ENCODE measurements around the gene ALK. TPM values are rescaled to one million over a fixed set of nuclear protein-coding genes. Genes with fewer than 3 reads are reported as not detected.

The ALK gene
- total RNA-seq, 1 donor from 2014 or later: 1.1 TPM

DNA sequence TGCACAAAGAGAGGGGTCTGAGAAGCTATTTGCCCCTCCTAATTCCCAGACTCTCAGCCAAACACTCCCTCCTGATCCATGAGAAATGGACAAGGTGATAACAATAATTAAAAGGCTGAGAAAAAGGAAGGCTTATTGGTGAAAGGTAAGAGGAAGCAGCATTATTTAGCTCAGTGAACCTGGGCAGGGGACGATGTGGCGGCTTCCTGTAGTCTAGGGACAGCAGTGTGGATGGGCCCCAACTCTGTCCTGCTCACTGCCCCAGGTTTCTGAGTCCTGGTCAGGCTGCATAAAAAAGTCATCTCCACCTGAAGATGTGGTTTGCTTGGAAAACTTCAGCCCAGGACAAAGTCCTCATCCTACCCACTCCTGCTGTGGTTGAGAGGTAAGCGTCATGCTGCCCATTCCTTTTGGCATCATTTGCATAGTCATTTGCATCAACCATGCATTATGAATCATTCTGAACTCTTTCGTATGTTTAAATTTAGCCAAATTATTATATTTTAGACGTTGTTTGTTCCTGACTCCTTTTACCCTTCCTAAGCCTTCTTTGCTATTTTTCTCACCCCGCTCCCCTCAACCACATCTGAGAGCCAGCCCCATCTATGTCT lies 679.3 kb downstream of the ALK start:
- ATAC-seq: no peak
- DNase-seq: no peak
- no peak overlapping the region for H3K27ac ChIP-seq
- no peaks in the 10 kb centered on the region for H3K4me1 ChIP-seq
- H3K27me3 ChIP-seq (ENCODE audit: low read depth): peaks cover 13% of the 10 kb centered on the region
- TF ChIP-seq, protein P1, sequence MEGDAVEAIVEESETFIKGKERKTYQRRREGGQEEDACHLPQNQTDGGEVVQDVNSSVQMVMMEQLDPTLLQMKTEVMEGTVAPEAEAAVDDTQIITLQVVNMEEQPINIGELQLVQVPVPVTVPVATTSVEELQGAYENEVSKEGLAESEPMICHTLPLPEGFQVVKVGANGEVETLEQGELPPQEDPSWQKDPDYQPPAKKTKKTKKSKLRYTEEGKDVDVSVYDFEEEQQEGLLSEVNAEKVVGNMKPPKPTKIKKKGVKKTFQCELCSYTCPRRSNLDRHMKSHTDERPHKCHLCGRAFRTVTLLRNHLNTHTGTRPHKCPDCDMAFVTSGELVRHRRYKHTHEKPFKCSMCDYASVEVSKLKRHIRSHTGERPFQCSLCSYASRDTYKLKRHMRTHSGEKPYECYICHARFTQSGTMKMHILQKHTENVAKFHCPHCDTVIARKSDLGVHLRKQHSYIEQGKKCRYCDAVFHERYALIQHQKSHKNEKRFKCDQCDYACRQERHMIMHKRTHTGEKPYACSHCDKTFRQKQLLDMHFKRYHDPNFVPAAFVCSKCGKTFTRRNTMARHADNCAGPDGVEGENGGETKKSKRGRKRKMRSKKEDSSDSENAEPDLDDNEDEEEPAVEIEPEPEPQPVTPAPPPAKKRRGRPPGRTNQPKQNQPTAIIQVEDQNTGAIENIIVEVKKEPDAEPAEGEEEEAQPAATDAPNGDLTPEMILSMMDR (IDR thresholded peaks at IDR 0.05): no peak
- no peak overlapping the region for H3K4me3 ChIP-seq
- H3K36me3 ChIP-seq: no peaks in the 10 kb centered on the region
- H3K9me3 ChIP-seq: no peaks in the 10 kb centered on the region
- intact Hi-C loops (cut with DNase I): no loop called here

DNA sequence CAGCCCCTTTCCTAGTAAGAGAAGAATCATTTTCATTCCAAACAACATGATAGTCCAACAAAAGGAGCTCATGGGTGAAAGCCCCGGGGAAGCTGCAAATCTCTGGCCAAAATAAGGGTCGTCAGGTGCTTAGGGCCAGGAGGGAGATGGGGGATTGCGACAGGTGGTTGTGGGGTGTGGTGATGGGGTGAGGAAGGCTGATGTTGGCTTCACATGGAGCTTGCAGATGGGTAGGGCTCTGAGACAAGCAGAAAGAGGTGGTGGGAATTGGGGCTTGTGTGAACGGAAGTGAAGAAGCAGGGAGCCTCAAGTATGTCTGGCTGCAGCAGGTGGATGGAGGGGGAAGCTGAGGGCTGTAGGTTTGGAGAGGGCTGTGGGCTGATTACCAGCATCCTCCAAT lies 680.0 kb downstream of the ALK start:
- Histone ChIP-seq H3K4me1 (no peaks in the 10 kb centered on the region), H3K36me3 (no peaks in the 10 kb centered on the region), H3K4me3 (no peak overlapping the region), H3K27me3 (ENCODE audit: low read depth) (peaks cover 13% of the 10 kb centered on the region), H3K9me3 (no peaks in the 10 kb centered on the region), H3K27ac (no peak overlapping the region)
- ATAC-seq: no peak
- TF ChIP-seq, protein P1 (IDR thresholded peaks at IDR 0.05): no peak
- DNase-seq: no peak
- intact Hi-C loops (cut with DNase I): no loop called here

DNA sequence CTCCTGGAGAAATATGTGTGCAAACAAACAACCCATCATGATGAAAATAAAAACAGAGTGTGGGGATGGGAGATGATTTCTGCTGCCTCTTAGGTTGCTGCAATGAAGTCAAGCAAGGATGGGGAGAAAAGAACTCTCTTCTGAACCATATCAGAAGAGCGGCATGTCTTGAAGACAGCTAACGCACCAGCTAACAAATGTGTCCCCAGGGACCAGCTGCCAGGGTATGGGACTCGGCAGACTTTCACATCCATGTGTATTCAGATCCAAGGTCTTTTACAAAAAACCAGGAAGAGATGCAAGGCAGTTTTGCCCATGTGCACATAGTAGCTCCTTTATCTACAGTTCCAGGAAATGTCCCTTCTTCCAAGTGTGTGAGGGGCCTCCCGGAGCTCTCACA lies 680.8 kb downstream of the ALK start:
- intact Hi-C loops (cut with DNase I): no loop called here
- Histone ChIP-seq H3K4me1 (no peaks in the 10 kb centered on the region), H3K27me3 (ENCODE audit: low read depth) (peaks cover 13% of the 10 kb centered on the region), H3K27ac (no peak overlapping the region), H3K4me3 (no peak overlapping the region), H3K36me3 (no peaks in the 10 kb centered on the region), H3K9me3 (no peaks in the 10 kb centered on the region)
- no peak for DNase-seq
- ATAC-seq: no peak
- TF ChIP-seq, protein P1 (IDR thresholded peaks at IDR 0.05): no peak

DNA sequence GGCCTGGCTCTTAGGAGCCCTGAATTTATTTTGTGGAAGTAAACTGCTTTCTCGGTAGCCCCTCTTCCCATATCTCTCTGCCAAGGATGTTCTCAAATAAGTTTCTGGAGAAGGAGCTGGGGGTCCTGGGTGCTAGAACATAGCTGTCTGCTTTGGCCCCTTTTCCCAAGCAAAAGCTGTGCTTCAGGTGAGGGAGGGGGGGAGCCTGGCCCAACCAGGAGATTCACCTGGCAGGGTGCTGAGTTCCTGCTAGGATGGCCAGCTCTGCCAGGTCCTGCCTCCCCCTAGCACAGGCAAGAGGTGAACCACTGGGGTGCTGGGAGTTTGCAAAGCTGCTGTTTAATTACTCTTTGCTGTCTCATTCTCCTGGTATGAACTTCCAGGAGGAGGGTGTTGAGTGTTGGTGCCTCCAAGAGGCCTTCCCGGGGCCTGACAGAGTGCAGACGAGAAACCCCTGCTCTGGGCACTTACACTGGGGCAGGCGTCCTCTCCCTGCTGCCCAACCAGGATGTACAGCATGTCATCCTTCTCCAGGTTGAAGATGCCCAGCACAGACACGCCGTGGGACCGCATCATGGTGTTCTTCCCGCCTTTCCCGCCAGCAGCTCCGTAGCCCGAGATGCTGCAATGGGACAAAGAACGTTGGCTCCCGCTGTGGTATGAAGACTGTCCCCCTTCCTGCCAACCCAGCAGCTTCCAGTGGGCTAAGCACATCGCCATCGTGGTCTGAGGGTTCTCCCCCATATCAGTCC lies 682.0 kb downstream of the ALK start:
- no peak for ATAC-seq
- intact Hi-C loops (cut with DNase I): no loop called here
- H3K9me3 ChIP-seq: no peaks in the 10 kb centered on the region

DNA sequence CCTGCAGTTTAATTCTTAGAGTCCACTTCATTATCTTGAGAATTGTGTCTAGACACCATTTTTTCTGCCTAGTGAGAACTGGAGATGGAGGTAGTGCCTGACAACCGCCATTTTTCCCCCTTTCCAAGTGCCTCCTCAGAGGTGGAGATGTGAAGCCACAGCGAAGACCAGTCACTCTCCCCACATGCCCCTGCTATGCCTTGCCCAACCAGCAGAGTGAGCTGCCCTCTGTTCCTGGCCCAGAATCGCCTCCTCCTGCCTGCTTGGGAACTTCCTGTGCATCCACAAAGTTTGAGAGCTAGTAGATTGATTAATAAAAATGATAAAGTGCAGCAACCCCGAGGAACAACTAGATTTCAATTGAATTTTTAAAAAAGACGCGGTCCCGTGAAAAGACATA lies 682.9 kb downstream of the ALK start:
- H3K4me1 ChIP-seq: no peaks in the 10 kb centered on the region
- DNase-seq (no peak), ATAC-seq (no peak)
- peaks cover 17% of the 10 kb centered on the region for H3K27me3 ChIP-seq (ENCODE audit: low read depth)
- no peaks in the 10 kb centered on the region for H3K9me3 ChIP-seq
- no peak overlapping the region for H3K4me3 ChIP-seq
- intact Hi-C loops (cut with DNase I): no loop called here
- TF ChIP-seq, protein P1 (IDR thresholded peaks at IDR 0.05): peak; percentile 40
- no peak overlapping the region for H3K27ac ChIP-seq
- no peaks in the 10 kb centered on the region for H3K36me3 ChIP-seq

More for the DNA sequence above, 682.0 kb downstream of the ALK start:
- H3K27ac ChIP-seq: no peak overlapping the region
- TF ChIP-seq, protein P1 (IDR thresholded peaks at IDR 0.05): no peak
- H3K4me3 ChIP-seq: no peak overlapping the region
- no peaks in the 10 kb centered on the region for H3K36me3 ChIP-seq
- DNase-seq: no peak
- H3K27me3 ChIP-seq (ENCODE audit: low read depth): peaks cover 17% of the 10 kb centered on the region
- H3K4me1 ChIP-seq: no peaks in the 10 kb centered on the region
